ENCODE results near the gene CDC42BPA. TPM values are rescaled to one million over a fixed set of nuclear protein-coding genes. Genes with fewer than 3 reads are reported as not detected.

Gene CDC42BPA
- total RNA-seq, 3 donors from 2014 or later, result 39.8 to 54.7 (median 46.7) TPM

DNA sequence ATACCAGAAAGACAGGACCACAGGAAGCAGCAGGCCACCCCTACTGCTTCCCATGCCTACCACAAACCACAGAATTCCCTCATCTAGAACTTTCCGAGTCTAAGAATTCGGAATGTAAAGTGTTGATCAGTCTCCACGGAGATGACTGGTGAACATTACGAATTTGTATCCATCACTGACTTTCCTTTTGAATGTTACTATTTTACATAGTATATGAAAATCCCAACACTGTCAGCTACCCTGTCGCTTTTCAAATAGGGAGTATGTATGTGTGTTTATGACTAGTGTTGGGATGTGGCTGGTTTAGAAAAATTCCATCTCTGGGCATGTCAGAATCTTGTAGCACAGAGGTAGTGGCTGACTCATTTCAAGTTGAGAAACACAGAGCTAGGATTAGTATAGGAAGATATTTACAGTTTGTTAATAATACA, 260.0 kb downstream of the CDC42BPA start:
- no peaks in the 10 kb centered on the region for H3K4me1 ChIP-seq
- TF ChIP-seq, protein P1, sequence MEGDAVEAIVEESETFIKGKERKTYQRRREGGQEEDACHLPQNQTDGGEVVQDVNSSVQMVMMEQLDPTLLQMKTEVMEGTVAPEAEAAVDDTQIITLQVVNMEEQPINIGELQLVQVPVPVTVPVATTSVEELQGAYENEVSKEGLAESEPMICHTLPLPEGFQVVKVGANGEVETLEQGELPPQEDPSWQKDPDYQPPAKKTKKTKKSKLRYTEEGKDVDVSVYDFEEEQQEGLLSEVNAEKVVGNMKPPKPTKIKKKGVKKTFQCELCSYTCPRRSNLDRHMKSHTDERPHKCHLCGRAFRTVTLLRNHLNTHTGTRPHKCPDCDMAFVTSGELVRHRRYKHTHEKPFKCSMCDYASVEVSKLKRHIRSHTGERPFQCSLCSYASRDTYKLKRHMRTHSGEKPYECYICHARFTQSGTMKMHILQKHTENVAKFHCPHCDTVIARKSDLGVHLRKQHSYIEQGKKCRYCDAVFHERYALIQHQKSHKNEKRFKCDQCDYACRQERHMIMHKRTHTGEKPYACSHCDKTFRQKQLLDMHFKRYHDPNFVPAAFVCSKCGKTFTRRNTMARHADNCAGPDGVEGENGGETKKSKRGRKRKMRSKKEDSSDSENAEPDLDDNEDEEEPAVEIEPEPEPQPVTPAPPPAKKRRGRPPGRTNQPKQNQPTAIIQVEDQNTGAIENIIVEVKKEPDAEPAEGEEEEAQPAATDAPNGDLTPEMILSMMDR (IDR thresholded peaks at IDR 0.05), result no peak
- TF ChIP-seq POLR2A (IDR thresholded peaks at IDR 0.05), result no peak
- no peak for TF ChIP-seq POLR2AphosphoS5 (IDR thresholded peaks at IDR 0.05)
- H3K9me3 ChIP-seq, result no peaks in the 10 kb centered on the region
- H3K36me3 ChIP-seq, result no peaks in the 10 kb centered on the region
- DNase-seq (ENCODE audit: low spot score in 2 of 2), result no peak
- no peaks in the 10 kb centered on the region for H3K27me3 ChIP-seq
- no peak overlapping the region for H3K4me3 ChIP-seq
- no peak overlapping the region for H3K27ac ChIP-seq
- intact Hi-C loops (cut with DNase I; ENCODE audit: low total_unique reads), result no loop called here

DNA sequence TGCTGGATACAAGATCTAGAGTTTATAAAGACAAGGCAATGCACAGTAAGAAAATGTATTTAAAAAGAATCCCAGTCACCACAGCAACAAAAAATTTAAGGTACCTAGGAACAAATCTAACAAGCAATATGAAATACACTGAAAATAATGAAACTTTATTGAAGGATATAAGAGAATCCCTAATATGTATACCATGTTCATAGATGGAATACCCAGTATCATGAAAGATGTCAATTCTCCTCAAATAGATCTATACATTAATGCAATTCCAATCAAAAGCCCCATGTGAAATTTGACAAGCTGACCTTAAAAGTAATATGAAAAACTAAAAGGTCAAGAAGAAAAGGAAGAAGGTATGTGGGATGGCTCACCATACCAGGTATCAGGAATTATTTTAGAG, 269.0 kb downstream of the CDC42BPA start:
- H3K9me3 ChIP-seq, result no peaks in the 10 kb centered on the region
- TF ChIP-seq POLR2AphosphoS5 (IDR thresholded peaks at IDR 0.05) (no peak), POLR2A (IDR thresholded peaks at IDR 0.05) (no peak)
- intact Hi-C loops (cut with DNase I; ENCODE audit: low total_unique reads), result no loop called here
- no peaks in the 10 kb centered on the region for H3K4me1 ChIP-seq
- no peak overlapping the region for H3K27ac ChIP-seq
- H3K4me3 ChIP-seq, result no peak overlapping the region
- H3K27me3 ChIP-seq, result no peaks in the 10 kb centered on the region
- no peak for DNase-seq (ENCODE audit: low spot score in 2 of 2)
- H3K36me3 ChIP-seq, result peaks cover 7% of the 10 kb centered on the region

DNA sequence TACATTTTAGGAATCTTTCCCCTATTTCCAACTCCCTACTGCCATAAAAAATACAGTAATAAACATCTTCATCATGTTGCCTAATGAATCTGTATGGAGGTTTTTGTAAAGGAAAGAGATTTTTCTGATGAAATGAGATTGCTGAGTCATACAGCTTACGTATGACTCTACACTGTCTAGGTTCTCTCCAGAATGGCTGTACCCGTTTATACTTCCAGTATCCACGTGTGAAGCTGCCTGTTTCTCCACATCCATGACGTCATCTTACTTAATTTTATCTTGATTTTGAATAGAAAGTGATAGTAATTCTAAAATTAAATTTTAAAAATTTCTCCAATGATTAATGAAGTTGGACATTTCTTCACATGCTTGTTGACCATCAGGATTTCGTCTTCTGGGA, 274.5 kb downstream of the CDC42BPA start:
- TF ChIP-seq POLR2A (IDR thresholded peaks at IDR 0.05) (no peak), POLR2AphosphoS5 (IDR thresholded peaks at IDR 0.05) (no peak)
- TF ChIP-seq, protein P1 (IDR thresholded peaks at IDR 0.05), result no peak
- intact Hi-C loops (cut with DNase I; ENCODE audit: low total_unique reads), result no loop called here
- no peak overlapping the region for H3K27ac ChIP-seq
- no peak for DNase-seq (ENCODE audit: low spot score in 2 of 2)
- H3K4me3 ChIP-seq, result no peak overlapping the region
- H3K27me3 ChIP-seq, result no peaks in the 10 kb centered on the region
- H3K9me3 ChIP-seq, result no peaks in the 10 kb centered on the region
- no peaks in the 10 kb centered on the region for H3K4me1 ChIP-seq
- no peaks in the 10 kb centered on the region for H3K36me3 ChIP-seq

DNA sequence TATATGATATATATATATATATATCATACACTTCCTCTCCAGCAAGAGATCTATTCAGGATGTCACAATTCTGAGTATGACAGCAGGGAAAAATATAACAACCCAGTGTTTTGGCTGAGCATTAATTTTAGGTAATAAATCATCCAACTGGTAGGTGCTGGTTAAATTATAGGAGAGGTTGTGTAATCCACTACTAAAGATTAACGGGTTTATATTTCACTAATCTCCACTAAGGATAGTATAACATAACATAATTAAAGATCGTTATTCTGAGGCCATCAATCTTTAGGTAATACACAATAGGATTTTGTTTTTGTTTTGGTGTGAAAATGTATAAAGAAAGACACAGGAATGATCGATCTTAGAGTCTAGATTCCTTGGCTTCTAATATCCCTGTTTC, 276.0 kb downstream of the CDC42BPA start:
- DNase-seq (ENCODE audit: low spot score in 2 of 2), result no peak
- Histone ChIP-seq H3K4me3 (no peak overlapping the region), H3K4me1 (no peaks in the 10 kb centered on the region), H3K9me3 (no peaks in the 10 kb centered on the region), H3K27me3 (no peaks in the 10 kb centered on the region), H3K27ac (no peak overlapping the region), H3K36me3 (no peaks in the 10 kb centered on the region)
- intact Hi-C loops (cut with DNase I; ENCODE audit: low total_unique reads), result no loop called here
- TF ChIP-seq, protein P1 (IDR thresholded peaks at IDR 0.05), result no peak
- TF ChIP-seq POLR2A (IDR thresholded peaks at IDR 0.05), result no peak
- no peak for TF ChIP-seq POLR2AphosphoS5 (IDR thresholded peaks at IDR 0.05)

DNA sequence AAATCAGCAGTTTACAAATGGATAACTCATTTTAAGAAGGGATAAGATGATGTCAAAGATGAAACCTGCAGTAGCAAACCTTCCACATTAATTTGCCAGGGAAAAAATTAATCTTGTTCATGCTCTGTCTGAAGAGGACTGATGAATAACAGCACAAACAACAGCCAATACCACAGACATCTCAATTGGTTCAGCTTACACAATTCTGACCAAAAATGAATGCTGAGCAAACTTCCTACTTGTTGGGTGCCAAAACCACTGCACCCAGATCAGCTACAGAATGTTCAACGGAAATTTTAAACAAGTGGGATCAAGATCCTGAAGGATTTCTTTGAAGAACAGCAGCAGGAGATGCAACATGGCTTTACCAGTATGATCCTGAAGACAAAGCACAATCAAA, 279.9 kb downstream of the CDC42BPA start:
- Histone ChIP-seq H3K27ac (no peak overlapping the region), H3K9me3 (no peaks in the 10 kb centered on the region), H3K27me3 (no peaks in the 10 kb centered on the region), H3K4me1 (no peaks in the 10 kb centered on the region), H3K4me3 (no peak overlapping the region), H3K36me3 (no peaks in the 10 kb centered on the region)
- TF ChIP-seq POLR2A (IDR thresholded peaks at IDR 0.05) (no peak), POLR2AphosphoS5 (IDR thresholded peaks at IDR 0.05) (no peak)
- no peak for DNase-seq (ENCODE audit: low spot score in 2 of 2)
- intact Hi-C loops (cut with DNase I; ENCODE audit: low total_unique reads), result no loop called here

DNA sequence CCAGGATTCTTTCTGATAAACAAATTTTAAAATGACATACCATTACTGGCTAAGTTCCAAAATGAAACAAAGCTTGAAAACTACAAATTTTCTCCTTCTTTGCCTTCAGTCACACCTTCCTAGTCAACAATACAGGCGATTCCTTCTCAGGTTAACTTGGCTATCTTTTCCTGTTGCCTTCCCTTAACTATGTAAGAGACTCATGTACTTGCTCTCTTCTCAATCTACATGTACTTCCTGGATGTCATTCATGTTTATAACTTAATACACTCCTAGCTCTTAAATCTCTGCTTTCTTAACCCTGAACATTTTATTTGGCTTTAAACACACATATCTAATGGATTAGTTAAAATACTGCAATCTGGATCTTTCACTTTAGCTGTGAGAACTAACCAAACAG, 281.2 kb downstream of the CDC42BPA start:
- intact Hi-C loops (cut with DNase I; ENCODE audit: low total_unique reads), result no loop called here
- H3K4me1 ChIP-seq, result no peaks in the 10 kb centered on the region
- no peaks in the 10 kb centered on the region for H3K9me3 ChIP-seq
- TF ChIP-seq, protein P1 (IDR thresholded peaks at IDR 0.05), result no peak
- TF ChIP-seq POLR2AphosphoS5 (IDR thresholded peaks at IDR 0.05) (no peak), POLR2A (IDR thresholded peaks at IDR 0.05) (no peak)
- no peak for DNase-seq (ENCODE audit: low spot score in 2 of 2)
- no peak overlapping the region for H3K27ac ChIP-seq
- no peaks in the 10 kb centered on the region for H3K27me3 ChIP-seq
- no peak overlapping the region for H3K4me3 ChIP-seq
- peaks cover 4% of the 10 kb centered on the region for H3K36me3 ChIP-seq
